ENCODE data around the gene GAL3ST2. TPM values are rescaled to one million over a fixed set of nuclear protein-coding genes. Genes with fewer than 3 reads are reported as not detected.

The GAL3ST2 gene
- total RNA-seq, 1 donor from 2014 or later: not detected

- Mint-ChIP-seq H3K4me1 (ENCODE audit: unreplicated experiment) (peaks cover 23% of the 10 kb centered on the region), H3K36me3 (ENCODE audit: low read depth, unreplicated experiment) (no peaks in the 10 kb centered on the region), H3K4me3 (ENCODE audit: unreplicated experiment) (no peak overlapping the region), H3K9me3 (ENCODE audit: unreplicated experiment) (no peaks in the 10 kb centered on the region), H3K27me3 (ENCODE audit: unreplicated experiment) (no peaks in the 10 kb centered on the region), H3K27ac (ENCODE audit: unreplicated experiment) (peak overlapping the region; percentile 9)
- no peak for DNase-seq (ENCODE audit: low spot score)
- TF ChIP-seq, protein P1, sequence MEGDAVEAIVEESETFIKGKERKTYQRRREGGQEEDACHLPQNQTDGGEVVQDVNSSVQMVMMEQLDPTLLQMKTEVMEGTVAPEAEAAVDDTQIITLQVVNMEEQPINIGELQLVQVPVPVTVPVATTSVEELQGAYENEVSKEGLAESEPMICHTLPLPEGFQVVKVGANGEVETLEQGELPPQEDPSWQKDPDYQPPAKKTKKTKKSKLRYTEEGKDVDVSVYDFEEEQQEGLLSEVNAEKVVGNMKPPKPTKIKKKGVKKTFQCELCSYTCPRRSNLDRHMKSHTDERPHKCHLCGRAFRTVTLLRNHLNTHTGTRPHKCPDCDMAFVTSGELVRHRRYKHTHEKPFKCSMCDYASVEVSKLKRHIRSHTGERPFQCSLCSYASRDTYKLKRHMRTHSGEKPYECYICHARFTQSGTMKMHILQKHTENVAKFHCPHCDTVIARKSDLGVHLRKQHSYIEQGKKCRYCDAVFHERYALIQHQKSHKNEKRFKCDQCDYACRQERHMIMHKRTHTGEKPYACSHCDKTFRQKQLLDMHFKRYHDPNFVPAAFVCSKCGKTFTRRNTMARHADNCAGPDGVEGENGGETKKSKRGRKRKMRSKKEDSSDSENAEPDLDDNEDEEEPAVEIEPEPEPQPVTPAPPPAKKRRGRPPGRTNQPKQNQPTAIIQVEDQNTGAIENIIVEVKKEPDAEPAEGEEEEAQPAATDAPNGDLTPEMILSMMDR (IDR thresholded peaks at IDR 0.05; ENCODE audit: unreplicated experiment): no peak
Measured at GRCh38 chr2:241837197-241837965, 60.8 kb downstream of the GAL3ST2 start.

- no peaks in the 10 kb centered on the region for H3K36me3 Mint-ChIP-seq (ENCODE audit: low read depth, unreplicated experiment)
- H3K4me1 Mint-ChIP-seq (ENCODE audit: unreplicated experiment): peaks cover 18% of the 10 kb centered on the region
- H3K9me3 Mint-ChIP-seq (ENCODE audit: unreplicated experiment): no peaks in the 10 kb centered on the region
- peaks cover 3% of the 10 kb centered on the region for H3K27me3 Mint-ChIP-seq (ENCODE audit: unreplicated experiment)
- H3K4me3 Mint-ChIP-seq (ENCODE audit: unreplicated experiment): no peak overlapping the region
- no peak overlapping the region for H3K27ac Mint-ChIP-seq (ENCODE audit: unreplicated experiment)
- TF ChIP-seq, protein P1 (IDR thresholded peaks at IDR 0.05; ENCODE audit: unreplicated experiment): no peak
- DNase-seq (ENCODE audit: low spot score): no peak
Measured at GRCh38 chr2:241841181-241842066, 64.8 kb downstream of the GAL3ST2 start.

DNA sequence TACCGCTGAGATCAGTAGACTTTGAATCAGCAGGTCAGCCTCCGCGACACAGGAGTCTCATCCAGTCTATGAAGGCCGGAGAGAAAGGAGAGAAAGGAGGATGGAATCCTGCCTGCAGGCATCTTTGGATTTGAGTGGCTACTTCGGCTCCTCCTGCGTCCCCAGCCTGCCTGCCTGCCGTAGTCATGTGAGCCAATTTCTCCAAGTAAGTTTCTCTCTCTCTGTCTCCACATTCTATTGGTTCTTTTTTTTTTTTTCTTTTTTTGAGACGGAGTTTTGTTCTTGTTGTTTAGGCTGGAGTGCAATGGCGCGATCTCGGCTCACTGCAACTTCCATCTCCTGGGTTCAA lies 65.4 kb downstream of the GAL3ST2 start:
- Mint-ChIP-seq H3K9me3 (ENCODE audit: unreplicated experiment) (no peaks in the 10 kb centered on the region), H3K27me3 (ENCODE audit: unreplicated experiment) (peaks cover 3% of the 10 kb centered on the region), H3K36me3 (ENCODE audit: low read depth, unreplicated experiment) (no peaks in the 10 kb centered on the region), H3K4me1 (ENCODE audit: unreplicated experiment) (peaks cover 12% of the 10 kb centered on the region), H3K4me3 (ENCODE audit: unreplicated experiment) (no peak overlapping the region), H3K27ac (ENCODE audit: unreplicated experiment) (no peak overlapping the region)
- DNase-seq (ENCODE audit: low spot score): no peak
- TF ChIP-seq, protein P1 (IDR thresholded peaks at IDR 0.05; ENCODE audit: unreplicated experiment): no peak

DNA sequence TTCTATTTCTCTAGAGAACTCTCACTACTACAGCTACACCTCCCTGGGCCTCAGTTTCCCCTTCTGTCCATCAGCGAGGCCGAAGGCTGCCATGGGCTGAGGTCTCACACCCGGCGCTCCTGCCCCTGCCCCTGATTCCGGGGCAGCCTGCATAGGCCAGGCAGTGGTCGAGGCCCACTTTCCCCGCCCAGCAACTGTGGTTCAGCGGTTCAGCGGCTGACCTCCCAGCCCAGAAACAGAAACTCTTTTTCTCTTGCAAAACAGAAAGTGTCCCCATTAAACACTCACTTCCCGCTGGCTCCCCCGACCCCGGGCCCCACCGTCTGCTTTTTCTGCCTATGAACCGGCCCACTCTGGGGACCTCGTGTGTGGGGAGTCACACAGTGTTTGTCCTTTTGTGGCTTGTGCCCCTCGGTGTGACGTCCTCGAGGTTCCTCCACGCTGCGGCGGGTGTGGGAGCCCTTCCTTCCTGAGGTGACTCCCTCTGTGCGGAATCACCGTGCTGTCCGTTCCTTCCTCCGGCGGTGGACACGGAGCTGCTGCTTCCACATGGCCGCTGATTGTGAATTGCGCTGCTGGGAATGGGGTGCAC lies 66.1 kb downstream of the GAL3ST2 start:
- TF ChIP-seq, protein P1 (IDR thresholded peaks at IDR 0.05; ENCODE audit: unreplicated experiment): no peak
- peaks cover 6% of the 10 kb centered on the region for H3K4me1 Mint-ChIP-seq (ENCODE audit: unreplicated experiment)
- peaks cover 3% of the 10 kb centered on the region for H3K27me3 Mint-ChIP-seq (ENCODE audit: unreplicated experiment)
- H3K36me3 Mint-ChIP-seq (ENCODE audit: low read depth, unreplicated experiment): no peaks in the 10 kb centered on the region
- DNase-seq (ENCODE audit: low spot score): no peak
- H3K4me3 Mint-ChIP-seq (ENCODE audit: unreplicated experiment): no peak overlapping the region
- no peaks in the 10 kb centered on the region for H3K9me3 Mint-ChIP-seq (ENCODE audit: unreplicated experiment)
- H3K27ac Mint-ChIP-seq (ENCODE audit: unreplicated experiment): no peak overlapping the region

Data from endothelial cell (in vitro differentiated cells).